Spleen (tissue), 11 donors: Measurements from ENCODE around the gene CALN1. TPM values are rescaled to one million over a fixed set of nuclear protein-coding genes. Genes with fewer than 3 reads are reported as not detected.

Experiments
- DNase-seq: peaks from one replicate; pipeline ENCODE4 v3.0.0-alpha.2; 2020
- H3K27ac ChIP-seq, 8 donors: fragments of 200-600 bp; sonication (generic) in 7 of 8; 1 replicate in 4 of 8; 2 replicates in 4 of 8; pipeline versions ENCODE4 v1.5.0 to v1.8.0; 2016 to 2021; ENCODE audit warnings: inconsistent platforms in 4 of 8, mild to moderate bottlenecking in 4 of 8, moderate library complexity in 1 of 8
- H3K27me3 ChIP-seq, 7 donors: fragments of 200-600 bp; sonication (generic) in 6 of 7; replicated peaks in 1 of 7; 1 replicate in 4 of 7; 2 replicates in 3 of 7; pipeline versions ENCODE4 v1.5.0 to v1.8.0; 2016 to 2021; ENCODE audit warnings: inconsistent platforms in 3 of 7, mild to moderate bottlenecking in 1 of 7
- H3K36me3 ChIP-seq, 6 donors: fragments of 200-600 bp; sonication (generic) in 5 of 6; 1 replicate in 4 of 6; 2 replicates in 2 of 6; pipeline versions ENCODE4 v1.5.0 to v1.8.0; 2016 to 2021; ENCODE audit warnings: inconsistent platforms in 2 of 6
- H3K4me1 ChIP-seq, 6 donors: fragments of 200-600 bp; sonication (generic) in 5 of 6; 1 replicate in 3 of 6; 2 replicates in 3 of 6; pipeline versions ENCODE4 v1.5.0 to v1.8.0; 2016 to 2021; ENCODE audit warnings: inconsistent platforms in 3 of 6
- H3K4me3 ChIP-seq, 8 donors: fragments of 200-600 bp; sonication (generic) in 7 of 8; 1 replicate in 4 of 8; 2 replicates in 4 of 8; pipeline versions ENCODE4 v1.5.0 to v1.8.0; 2016 to 2021; ENCODE audit warnings: inconsistent platforms in 4 of 8, mild to moderate bottlenecking in 4 of 8, moderate library complexity in 2 of 8
- H3K9me3 ChIP-seq, 8 donors: fragments of 200-600 bp; sonication (generic) in 7 of 8; 1 replicate in 4 of 8; 2 replicates in 4 of 8; pipeline versions ENCODE4 v1.5.0 to v1.8.0; 2016 to 2021; ENCODE audit warnings: inconsistent platforms in 4 of 8
- POLR2A ChIP-seq, 3 donors: fragments of 450-650 bp; IDR thresholded peaks; one replicate each; pipeline ENCODE4 v1.5.1; 2017; ENCODE audit warnings: antibody characterized with exemption in 3 of 3, mild to moderate bottlenecking in 1 of 3
- POLR2AphosphoS5 ChIP-seq, 3 donors: sonication (generic); formaldehyde crosslinking; IDR thresholded peaks; one replicate each; pipeline ENCODE4 v1.5.1; 2017; ENCODE audit warnings: antibody characterized with exemption in 3 of 3
- WGBS, 5 donors: extraction: QIAGEN DNeasy Blood & Tissue Kit in 3 of 5; methylation state at CpG; one replicate each; pipeline versions ENCODE4 v1.1.5 to v1.1.7; 2013 to 2018; 5-methylcytosine and 5-hydroxymethylcytosine counted together
- intact Hi-C: fragments of 100-400 bp; cut with DNase I; formaldehyde crosslinking; loops from one replicate; pipeline ENCODE4 v1.15.0; 2023; ENCODE audit warnings: low total_unique reads
- polyA plus RNA-seq, 3 donors: library from polyadenylated mRNA; stranded (reverse); fragments of 200-250 nt; gene quantifications; one replicate each; pipeline ENCODE4 v1.2.1, GENCODE V29; 2013
- total RNA-seq, 7 donors: library from RNA; depleted of rRNA in 3 of 7; stranded (reverse); fragments of >200 nt in 3 of 7; fragmentation: NEBNext Ultra II Directional in 4 of 7; extraction: Animal tissue kit (Norgen Biotek cat#: 25700) in 4 of 7; gene quantifications; one replicate each; pipeline versions ENCODE4 v1.1.0 to v1.2.1, GENCODE V29; 2016 to 2021
- TF ChIP-seq, protein P1 (sequence below), 11 experiments: fragments of 200-600 bp in 7 of 11; fragments of 450-650 bp in 4 of 11; sonication (generic) in 4 of 11; IDR thresholded peaks in 8 of 11; conservative IDR thresholded peaks in 3 of 11; 1 replicate in 7 of 11; 2 replicates in 4 of 11; pipeline versions ENCODE4 v1.4.0 to v1.8.0; 2016 to 2021; ENCODE audit warnings: antibody characterized with exemption in 11 of 11, inconsistent platforms in 4 of 11, mild to moderate bottlenecking in 1 of 11
- donor health status: healthy with polysubstance abuse.
- donor health status: DM: no; HTN: no; CAD: no; lungs with moderate emphysema.
- donor health status: DM: no; HTN: no; CAD: no.
- donor health status: Bipolar disorder and iron deficiency.
- donor health status: healthy.
- donor health status: DM: no; HTN: no; CAD: no.
- donor health status: DM: yes; HTN: yes; CAD: no.

CALN1 gene
- total and polyA plus RNA-seq, 10 donors: under 0.01 to 0.19 (median 0.03) TPM; not detected in 7

- TF ChIP-seq POLR2A (IDR thresholded peaks at IDR 0.05) (no peak), POLR2AphosphoS5 (IDR thresholded peaks at IDR 0.05) (no peak)
- TF ChIP-seq, protein P1, sequence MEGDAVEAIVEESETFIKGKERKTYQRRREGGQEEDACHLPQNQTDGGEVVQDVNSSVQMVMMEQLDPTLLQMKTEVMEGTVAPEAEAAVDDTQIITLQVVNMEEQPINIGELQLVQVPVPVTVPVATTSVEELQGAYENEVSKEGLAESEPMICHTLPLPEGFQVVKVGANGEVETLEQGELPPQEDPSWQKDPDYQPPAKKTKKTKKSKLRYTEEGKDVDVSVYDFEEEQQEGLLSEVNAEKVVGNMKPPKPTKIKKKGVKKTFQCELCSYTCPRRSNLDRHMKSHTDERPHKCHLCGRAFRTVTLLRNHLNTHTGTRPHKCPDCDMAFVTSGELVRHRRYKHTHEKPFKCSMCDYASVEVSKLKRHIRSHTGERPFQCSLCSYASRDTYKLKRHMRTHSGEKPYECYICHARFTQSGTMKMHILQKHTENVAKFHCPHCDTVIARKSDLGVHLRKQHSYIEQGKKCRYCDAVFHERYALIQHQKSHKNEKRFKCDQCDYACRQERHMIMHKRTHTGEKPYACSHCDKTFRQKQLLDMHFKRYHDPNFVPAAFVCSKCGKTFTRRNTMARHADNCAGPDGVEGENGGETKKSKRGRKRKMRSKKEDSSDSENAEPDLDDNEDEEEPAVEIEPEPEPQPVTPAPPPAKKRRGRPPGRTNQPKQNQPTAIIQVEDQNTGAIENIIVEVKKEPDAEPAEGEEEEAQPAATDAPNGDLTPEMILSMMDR (IDR thresholded peaks at IDR 0.05 in 8 of 11, conservative IDR thresholded peaks at IDR 0.05 in 3 of 11): no peak
- no peak overlapping the region for H3K27ac ChIP-seq
- peaks cover 0 to 24% (median 0%) of the 10 kb centered on the region in 8 donors for H3K9me3 ChIP-seq
- 73 to 82% (median 77%) methylated on average over 3 of the region's 3 CpGs for WGBS, 5 donors
- H3K36me3 ChIP-seq: no peaks in the 10 kb centered on the region
- H3K4me3 ChIP-seq: no peak overlapping the region
- DNase-seq: no peak
- no peaks in the 10 kb centered on the region for H3K4me1 ChIP-seq
- intact Hi-C loops: no loop called here
- no peaks in the 10 kb centered on the region for H3K27me3 ChIP-seq
Observed at GRCh38 chr7:72025381-72025960, 386.7 kb downstream of the CALN1 start.

DNA sequence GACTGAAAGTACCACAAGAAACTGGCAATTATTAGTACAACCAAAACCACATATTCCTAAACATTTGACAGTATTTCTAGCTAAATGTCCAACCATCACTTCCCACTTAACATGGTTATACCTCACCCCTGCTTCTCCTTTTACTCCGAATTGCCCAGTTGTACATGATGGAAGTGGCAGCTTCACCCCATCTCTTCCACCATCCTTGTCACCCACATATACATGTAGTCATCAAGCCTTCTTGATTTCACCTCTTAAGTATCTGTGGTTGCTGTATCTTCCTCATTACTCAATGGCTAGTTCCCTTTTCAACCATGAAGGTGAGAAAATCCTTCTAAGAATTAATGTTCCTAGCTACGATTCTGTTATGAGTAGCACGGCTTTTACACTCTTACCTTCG, 388.2 kb downstream of the CALN1 start:
- no peak for DNase-seq
- Histone ChIP-seq H3K27ac (no peak overlapping the region), H3K27me3 (no peaks in the 10 kb centered on the region), H3K9me3 (peaks cover 0 to 24% (median 10%) of the 10 kb centered on the region in 8 donors), H3K36me3 (no peaks in the 10 kb centered on the region), H3K4me1 (no peaks in the 10 kb centered on the region), H3K4me3 (no peak overlapping the region)
- TF ChIP-seq, protein P1 (IDR thresholded peaks at IDR 0.05 in 8 of 11, conservative IDR thresholded peaks at IDR 0.05 in 3 of 11): no peak
- no peak for TF ChIP-seq POLR2A (IDR thresholded peaks at IDR 0.05)
- no peak for TF ChIP-seq POLR2AphosphoS5 (IDR thresholded peaks at IDR 0.05)
- intact Hi-C loops: no loop called here
- WGBS, 5 donors: 79 to 95% (median 84%) methylated on average over 4 of the region's 4 CpGs

- Histone ChIP-seq H3K4me1 (no peaks in the 10 kb centered on the region), H3K9me3 (peaks cover 0 to 32% (median 14%) of the 10 kb centered on the region in 8 donors), H3K27me3 (no peaks in the 10 kb centered on the region), H3K36me3 (no peaks in the 10 kb centered on the region), H3K4me3 (no peak overlapping the region), H3K27ac (no peak overlapping the region)
- TF ChIP-seq, protein P1 (IDR thresholded peaks at IDR 0.05 in 8 of 11, conservative IDR thresholded peaks at IDR 0.05 in 3 of 11): no peak
- no peak for TF ChIP-seq POLR2AphosphoS5 (IDR thresholded peaks at IDR 0.05)
- TF ChIP-seq POLR2A (IDR thresholded peaks at IDR 0.05): no peak
- DNase-seq: no peak
- intact Hi-C loops: no loop called here
- WGBS, 5 donors: 75 to 90% (median 84%) methylated on average over 3 of the region's 3 CpGs
Observed at GRCh38 chr7:72021716-72022115, 390.4 kb downstream of the CALN1 start.

DNA sequence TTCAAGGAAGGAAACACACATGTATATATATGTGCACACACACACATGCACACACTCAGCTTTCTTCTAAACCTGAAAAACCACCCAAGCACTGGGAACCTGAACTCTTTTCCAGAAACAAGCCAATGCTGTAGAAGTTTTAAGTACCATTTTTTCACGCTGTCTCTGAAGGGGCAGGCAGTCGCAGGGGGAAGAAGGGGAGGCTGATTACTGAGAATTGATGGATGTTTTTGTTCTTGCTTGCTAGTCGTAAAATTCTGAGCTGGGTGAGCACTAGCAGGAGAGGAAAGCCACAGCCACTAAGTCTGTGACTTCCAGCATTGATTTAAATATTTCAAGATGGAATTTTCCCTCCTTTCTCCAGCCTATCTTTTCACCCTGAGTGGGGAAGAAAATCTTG, 391.8 kb downstream of the CALN1 start:
- TF ChIP-seq POLR2A (IDR thresholded peaks at IDR 0.05) (no peak), POLR2AphosphoS5 (IDR thresholded peaks at IDR 0.05) (no peak)
- TF ChIP-seq, protein P1 (IDR thresholded peaks at IDR 0.05 in 8 of 11, conservative IDR thresholded peaks at IDR 0.05 in 3 of 11): no peak
- WGBS, 5 donors: 63 to 71% (median 65%) methylated on average over 3 of the region's 3 CpGs
- Histone ChIP-seq H3K27me3 (no peaks in the 10 kb centered on the region), H3K36me3 (no peaks in the 10 kb centered on the region), H3K4me1 (no peaks in the 10 kb centered on the region), H3K4me3 (no peak overlapping the region), H3K27ac (no peak overlapping the region), H3K9me3 (peaks cover 0 to 32% (median 14%) of the 10 kb centered on the region in 8 donors)
- DNase-seq: no peak
- intact Hi-C loops: no loop called here
